LNCAP (cell line): ENCODE results near the gene PANX3.

Source experiments
- TF ChIP-seq, protein P1 (sequence below): fragments of 450-650 bp; IDR thresholded peaks from 2 replicates; pipeline ENCODE4 v1.5.1; 2017; ENCODE audit warnings: mild to moderate bottlenecking

The PANX3 gene

DNA sequence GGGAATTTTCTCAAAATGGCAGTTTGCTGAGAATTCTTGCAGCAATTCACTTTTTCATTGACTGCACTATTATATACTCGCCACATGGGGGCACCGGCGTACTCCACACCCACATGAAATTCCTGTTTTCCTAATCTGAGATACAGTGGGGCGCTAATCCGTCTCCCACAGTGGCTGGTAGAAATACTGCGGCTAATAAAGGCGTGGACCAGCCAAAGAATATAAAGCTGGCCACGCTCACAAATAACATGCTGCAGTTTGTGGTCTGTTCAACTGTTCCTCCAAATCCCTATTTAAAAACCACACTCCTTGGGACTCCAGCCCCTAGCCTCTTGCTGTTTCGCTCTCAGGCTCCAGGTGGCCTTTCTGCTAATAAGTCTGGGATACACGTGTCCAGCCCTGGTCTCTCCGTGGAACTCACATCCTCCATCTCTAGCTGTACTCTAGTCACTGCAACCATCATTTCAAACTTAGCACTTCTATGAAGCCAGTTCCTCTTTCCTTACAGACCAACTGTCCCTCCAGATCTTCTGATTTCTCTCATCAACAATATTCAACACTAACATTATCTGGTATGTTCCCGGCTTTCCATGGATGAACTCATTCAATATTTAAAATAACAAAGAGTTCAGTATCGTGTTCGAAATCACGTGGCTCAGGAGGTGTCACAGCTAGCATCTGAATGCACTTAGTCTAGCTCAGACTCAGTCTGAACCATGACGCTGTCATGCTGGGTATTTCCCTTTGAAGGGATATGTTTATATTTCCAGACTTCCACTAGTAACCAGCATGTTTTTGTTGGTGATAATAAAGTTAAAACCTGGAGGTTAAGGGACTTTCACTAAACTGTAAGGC is 33.4 kb downstream of the PANX3 start:
- TF ChIP-seq, protein P1, sequence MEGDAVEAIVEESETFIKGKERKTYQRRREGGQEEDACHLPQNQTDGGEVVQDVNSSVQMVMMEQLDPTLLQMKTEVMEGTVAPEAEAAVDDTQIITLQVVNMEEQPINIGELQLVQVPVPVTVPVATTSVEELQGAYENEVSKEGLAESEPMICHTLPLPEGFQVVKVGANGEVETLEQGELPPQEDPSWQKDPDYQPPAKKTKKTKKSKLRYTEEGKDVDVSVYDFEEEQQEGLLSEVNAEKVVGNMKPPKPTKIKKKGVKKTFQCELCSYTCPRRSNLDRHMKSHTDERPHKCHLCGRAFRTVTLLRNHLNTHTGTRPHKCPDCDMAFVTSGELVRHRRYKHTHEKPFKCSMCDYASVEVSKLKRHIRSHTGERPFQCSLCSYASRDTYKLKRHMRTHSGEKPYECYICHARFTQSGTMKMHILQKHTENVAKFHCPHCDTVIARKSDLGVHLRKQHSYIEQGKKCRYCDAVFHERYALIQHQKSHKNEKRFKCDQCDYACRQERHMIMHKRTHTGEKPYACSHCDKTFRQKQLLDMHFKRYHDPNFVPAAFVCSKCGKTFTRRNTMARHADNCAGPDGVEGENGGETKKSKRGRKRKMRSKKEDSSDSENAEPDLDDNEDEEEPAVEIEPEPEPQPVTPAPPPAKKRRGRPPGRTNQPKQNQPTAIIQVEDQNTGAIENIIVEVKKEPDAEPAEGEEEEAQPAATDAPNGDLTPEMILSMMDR = peak; percentile 90

- TF ChIP-seq, protein P1 = no peak
Observed at GRCh38 chr11:124646148-124646547, 34.9 kb downstream of the PANX3 start.

- TF ChIP-seq, protein P1 = no peak
Observed at GRCh38 chr11:124648610-124649009, 37.4 kb downstream of the PANX3 start.

GRCh38 chr11:124656774-124657630 is 45.8 kb downstream of the PANX3 start:
- TF ChIP-seq, protein P1 = no peak

DNA sequence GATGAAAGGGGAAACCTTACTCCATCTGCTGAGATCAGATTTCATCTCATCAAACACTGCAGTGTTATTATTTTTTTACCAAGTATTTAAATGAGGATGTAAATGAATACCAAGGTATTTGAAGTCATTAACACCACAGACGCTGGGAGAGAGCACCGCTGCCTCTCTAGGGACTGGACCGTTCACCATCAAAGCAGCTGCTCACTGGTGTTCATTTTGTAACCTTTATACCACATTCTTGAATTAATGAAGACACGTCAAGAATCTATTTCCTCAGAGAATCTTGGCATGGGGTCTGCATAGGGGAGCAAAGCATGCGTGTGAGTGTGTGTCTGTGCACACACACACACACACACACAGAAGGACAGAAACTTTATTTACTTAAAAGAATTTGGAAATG is 46.7 kb downstream of the PANX3 start:
- TF ChIP-seq, protein P1 = no peak

- TF ChIP-seq, protein P1 = no peak
Observed at GRCh38 chr11:124658501-124658900, 47.3 kb downstream of the PANX3 start.

- TF ChIP-seq, protein P1 = no peak
Observed at GRCh38 chr11:124658986-124659385, 47.8 kb downstream of the PANX3 start.
